Measurements from ENCODE around the gene HJURP. TPM values are rescaled to one million over a fixed set of nuclear protein-coding genes. Genes with fewer than 3 reads are reported as not detected.

HJURP gene
- total and polyA plus RNA-seq, 2 donors (not counting 3 experiments of a cell fraction or from before 2014, with no cell fraction given) = 34.4 to 60.9 TPM

DNA sequence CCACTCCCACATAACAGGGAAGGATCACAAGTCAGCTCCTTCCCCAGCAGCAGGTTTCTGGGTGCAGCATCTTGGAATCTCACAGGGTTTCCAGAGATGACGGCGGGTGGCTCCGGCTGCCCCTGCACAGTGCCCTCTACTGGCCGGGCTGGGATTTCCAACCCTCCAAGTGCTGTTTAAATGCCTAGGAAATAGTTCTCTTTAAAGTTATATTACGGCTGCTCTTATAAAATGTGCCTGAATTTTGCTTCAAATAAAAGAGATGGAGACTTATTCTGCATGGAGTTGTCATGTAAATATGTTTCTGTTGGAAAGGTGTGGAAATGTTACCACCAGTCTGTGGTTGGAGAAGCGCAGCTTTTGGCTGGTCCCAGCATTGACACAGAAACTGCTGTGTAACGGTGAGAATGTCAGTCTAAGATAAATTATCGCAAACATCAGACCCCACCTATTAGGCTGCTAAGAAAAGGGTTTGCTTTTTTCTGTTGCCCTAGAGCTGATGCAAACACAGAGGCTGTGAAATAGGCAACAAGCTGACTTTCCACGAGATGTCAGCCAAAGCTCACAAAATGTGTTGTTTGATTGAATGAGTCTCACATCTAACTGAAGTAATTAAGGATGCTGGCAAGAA, 3.3 kb upstream of the HJURP start:
- ChIA-PET POLR2A (no interaction called here), CTCF (interaction anchor here (0.8 to 1.9 kb wide), 7 partner anchors 25 to 688 kb away, joined by 3 to 6 read pairs (median 3); no protein-coding TSS in a partner anchor)
- H3K79me2 ChIP-seq (ENCODE audit: control insufficient read depth, insufficient read depth, low read length) = peaks cover 17% of the 10 kb centered on the region
- dilution Hi-C loops (cut with MboI; ENCODE audit: extremely low pct_ligation_motif_present, low sequenced_read_pairs) = no loop called here
- no peak overlapping the region for H3K4me2 ChIP-seq (ENCODE audit: insufficient read depth, low read length)
- peaks cover 8% of the 10 kb centered on the region for H3K4me1 ChIP-seq (ENCODE audit: control insufficient read depth, extremely low read depth, insufficient read depth, low read length)
- no peak overlapping the region for H3K4me3 ChIP-seq (replicated peaks in 1 of 3; ENCODE audit: insufficient read depth in 1 of 3, low read depth in 1 of 3, low read length in 3 of 3)
- H3K9me1 ChIP-seq (replicated peaks; ENCODE audit: control insufficient read depth, extremely low read depth, insufficient read depth, low read length) = no peaks in the 10 kb centered on the region
- intact Hi-C loops (cut with micrococcal nuclease) = loop anchor here (10.0 kb wide), 1 partner anchor 503 kb away; the partner anchor contains the start of gene DGKD
- no peaks in the 10 kb centered on the region for H3K27me3 ChIP-seq (ENCODE audit: control insufficient read depth in 2 of 2, insufficient read depth in 2 of 2, low read length in 2 of 2)
- no peak overlapping the region for H2AFZ ChIP-seq (ENCODE audit: low read depth, low read length)
- no peaks in the 10 kb centered on the region for H3K36me3 ChIP-seq (ENCODE audit: control insufficient read depth in 2 of 2, extremely low read depth in 1 of 2, insufficient read depth in 2 of 2, low read length in 2 of 2)
- TF ChIP-seq JUN (IDR thresholded peaks at IDR 0.05; ENCODE audit: borderline replicate concordance, insufficient read depth, insufficient read length, low read depth) (no peak), POLR2AphosphoS5 (IDR thresholded peaks at IDR 0.05; ENCODE audit: insufficient read depth, low read depth, low read length) (no peak), EZH2 (IDR thresholded peaks at IDR 0.05; ENCODE audit: borderline replicate concordance, low read depth, low read length, severe bottlenecking) (no peak), MAX (IDR thresholded peaks at IDR 0.05; ENCODE audit: insufficient read depth, insufficient read length) (no peak), GATA2 (IDR thresholded peaks at IDR 0.05; ENCODE audit: insufficient read depth, insufficient read length, low read depth, low read length) (no peak), CTCF (IDR thresholded peaks at IDR 0.05; ENCODE audit: extremely low read depth in 1 of 2, insufficient read depth in 1 of 2, low read depth in 1 of 2, low read length in 2 of 2) (peak; percentile 63 to 67)
- no peaks in the 10 kb centered on the region for H4K20me1 ChIP-seq (replicated peaks; ENCODE audit: control insufficient read depth, extremely low read depth, insufficient read depth, low read length)
- no peak overlapping the region for H3K27ac ChIP-seq (ENCODE audit: insufficient read depth, low read depth, low read length)
- no peaks in the 10 kb centered on the region for H3K9me3 ChIP-seq (replicated peaks; ENCODE audit: control insufficient read depth, insufficient read depth, low read length)
- FAIRE-seq (no peak), DNase-seq (ENCODE audit: low read depth, low spot score) (peak; percentile 5)
- no peak overlapping the region for H3K9ac ChIP-seq (replicated peaks; ENCODE audit: extremely low read depth, insufficient read depth, low read length)
- no TSS peak for BruUV-seq (replicated peaks)
